HEK293 (cell line): ENCODE results near the gene CRABP2.

Experiments
- CTCF ChIA-PET: fragments of 350-600 bp; formaldehyde crosslinking; extraction: SDS; loops from one replicate; lab custom pipeline; 2021; ENCODE audit warnings: antibody characterized with exemption; lab: Yijun Ruan, JAX
- POLR2A ChIA-PET: fragments of 300-600 bp; formaldehyde crosslinking; extraction: SDS; loops from one replicate; lab custom pipeline; 2020; ENCODE audit warnings: antibody characterized with exemption, inconsistent platforms; lab: Yijun Ruan, JAX
- H3K27ac ChIP-seq: fragments of 200-500 bp; sonication (Bioruptor generic); 2 replicates; pipeline ENCODE4 v1.5.1; 2014; ENCODE audit warnings: low read depth, low read length, control low read depth, inconsistent platforms; ENCODE audit errors: extremely low read depth
- H3K36me3 ChIP-seq, 2 experiments: fragments of 200-500 bp in 1 of 2; sonication (Bioruptor generic) in 1 of 2; 1 replicate in 1 of 2; 2 replicates in 1 of 2; pipeline ENCODE4 v1.5.1; 2014 to 2017; ENCODE audit warnings: inconsistent platforms in 2 of 2, low read length in 2 of 2; ENCODE audit not compliant: control insufficient read depth in 2 of 2, insufficient read depth in 1 of 2
- H3K4me1 ChIP-seq: fragments of 200-500 bp; sonication (Bioruptor generic); 2 replicates; pipeline ENCODE4 v1.5.1; 2014; ENCODE audit warnings: mild to moderate bottlenecking, low read length, inconsistent platforms; ENCODE audit not compliant: control insufficient read depth, insufficient read depth
- H3K4me3 ChIP-seq: 2 replicates; pipeline ENCODE4 v1.5.1; 2011; ENCODE audit warnings: low read depth, mild to moderate bottlenecking, control low read depth, low read length, moderate library complexity
- H3K9me3 ChIP-seq: fragments of 200-500 bp; sonication (Bioruptor generic); 2 replicates; pipeline ENCODE4 v1.5.1; 2014; ENCODE audit warnings: low read depth, low read length, inconsistent platforms; ENCODE audit not compliant: control insufficient read depth, insufficient read depth
- BCL11B ChIP-seq: fragments of 450-650 bp; formaldehyde crosslinking; IDR thresholded peaks from 2 replicates; pipeline ENCODE4 v1.5.1; 2016; ENCODE audit warnings: low read depth, missing biosample characterization, missing genetic modification characterization
- EGR2 ChIP-seq: fragments of 450-650 bp; formaldehyde crosslinking; IDR thresholded peaks from 2 replicates; pipeline ENCODE4 v1.5.1; 2016; ENCODE audit warnings: low read depth, missing biosample characterization, missing genetic modification characterization
- HOXD13 ChIP-seq: sonication (generic); formaldehyde crosslinking; IDR thresholded peaks from 2 replicates; pipeline ENCODE4 v1.8.0; 2022; ENCODE audit warnings: missing genetic modification reagents, borderline replicate concordance
- IKZF3 ChIP-seq: fragments of 450-650 bp; IDR thresholded peaks from 2 replicates; pipeline ENCODE4 v1.5.0; 2018; ENCODE audit warnings: missing biosample characterization, mild to moderate bottlenecking, missing genetic modification characterization, moderate library complexity
- KLF16 ChIP-seq: fragments of 450-650 bp; formaldehyde crosslinking; IDR thresholded peaks from 2 replicates; pipeline ENCODE4 v1.5.1; 2017; ENCODE audit warnings: missing biosample characterization, missing genetic modification characterization
- KLF7 ChIP-seq: fragments of 450-650 bp; formaldehyde crosslinking; IDR thresholded peaks from 2 replicates; pipeline ENCODE4 v1.5.1; 2016; ENCODE audit warnings: missing biosample characterization, missing genetic modification characterization, borderline replicate concordance
- OVOL3 ChIP-seq: fragments of 450-650 bp; formaldehyde crosslinking; IDR thresholded peaks from 2 replicates; pipeline ENCODE4 v1.5.1; 2016; ENCODE audit warnings: missing biosample characterization, missing genetic modification characterization
- PRDM1 ChIP-seq: fragments of 450-650 bp; formaldehyde crosslinking; IDR thresholded peaks from 2 replicates; pipeline ENCODE4; 2016; ENCODE audit warnings: missing biosample characterization, missing genetic modification characterization
- TCF7L2 ChIP-seq: IDR thresholded peaks from 2 replicates; pipeline ENCODE4 v1.6.1; 2011; ENCODE audit warnings: low read depth, mild to moderate bottlenecking, inconsistent platforms, low read length, moderate library complexity, borderline replicate concordance
- WT1 ChIP-seq: fragments of 450-650 bp; formaldehyde crosslinking; IDR thresholded peaks from 2 replicates; pipeline ENCODE4 v1.5.1; 2016; ENCODE audit warnings: missing biosample characterization, missing genetic modification characterization
- ZBTB48 ChIP-seq: fragments of 450-650 bp; formaldehyde crosslinking; IDR thresholded peaks from 2 replicates; pipeline ENCODE4 v1.5.1; 2016; ENCODE audit warnings: missing biosample characterization, missing genetic modification characterization
- ZFHX2 ChIP-seq: fragments of 450-650 bp; formaldehyde crosslinking; conservative IDR thresholded peaks from 2 replicates; pipeline ENCODE4 v1.5.1; 2016; ENCODE audit warnings: missing biosample characterization, missing genetic modification characterization
- ZIC2 ChIP-seq: fragments of 450-650 bp; formaldehyde crosslinking; IDR thresholded peaks from 2 replicates; pipeline ENCODE4 v1.5.1; 2016; ENCODE audit warnings: missing biosample characterization, missing genetic modification characterization
- ZNF2 ChIP-seq: fragments of 450-650 bp; formaldehyde crosslinking; IDR thresholded peaks from 2 replicates; pipeline ENCODE4 v1.5.1; 2016; ENCODE audit warnings: missing biosample characterization, missing genetic modification characterization
- ZNF248 ChIP-seq: fragments of 450-650 bp; formaldehyde crosslinking; IDR thresholded peaks from 2 replicates; pipeline ENCODE4 v1.5.1; 2017; ENCODE audit warnings: missing biosample characterization, missing genetic modification characterization
- ZNF266 ChIP-seq: fragments of 450-650 bp; formaldehyde crosslinking; IDR thresholded peaks from 2 replicates; pipeline ENCODE4 v1.5.1; 2016; ENCODE audit warnings: missing biosample characterization, missing genetic modification characterization, low read depth
- ZNF366 ChIP-seq: fragments of 450-650 bp; formaldehyde crosslinking; conservative IDR thresholded peaks from 2 replicates; pipeline ENCODE4 v1.5.1; 2016; ENCODE audit warnings: missing biosample characterization, missing genetic modification characterization
- ZNF398 ChIP-seq: fragments of 450-650 bp; formaldehyde crosslinking; IDR thresholded peaks from 2 replicates; pipeline ENCODE4 v1.5.1; 2017; ENCODE audit warnings: missing biosample characterization, missing genetic modification characterization
- ZNF621 ChIP-seq: fragments of 450-650 bp; formaldehyde crosslinking; IDR thresholded peaks from 2 replicates; pipeline ENCODE4 v1.5.1; 2017; ENCODE audit warnings: missing biosample characterization, missing genetic modification characterization
- ZNF629 ChIP-seq: fragments of 450-650 bp; formaldehyde crosslinking; IDR thresholded peaks from 2 replicates; pipeline ENCODE4 v1.5.1; 2017; ENCODE audit warnings: missing biosample characterization, missing genetic modification characterization
- TF ChIP-seq, protein P1 (sequence below): fragments of 450-650 bp; IDR thresholded peaks from 2 replicates; pipeline ENCODE4 v1.5.1; 2018; ENCODE audit warnings: missing biosample characterization, missing genetic modification characterization
- TF ChIP-seq, protein P2 (sequence below): fragments of 450-650 bp; IDR thresholded peaks from 2 replicates; pipeline ENCODE4 v1.5.1; 2018; ENCODE audit warnings: missing biosample characterization, mild to moderate bottlenecking, missing genetic modification characterization

Gene CRABP2

DNA sequence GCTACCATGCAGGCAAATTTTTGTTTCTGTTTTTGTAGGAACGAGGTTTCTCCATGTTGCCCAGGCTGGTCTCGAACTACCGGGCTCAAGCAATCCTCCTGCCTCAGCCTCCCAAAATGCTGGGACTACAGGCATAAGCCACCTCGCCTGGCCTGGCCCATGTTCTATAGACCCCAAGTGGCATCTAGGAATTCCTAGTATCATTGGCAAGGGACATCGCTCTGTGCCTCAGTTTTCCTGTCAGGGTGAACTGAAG is 42.7 kb downstream of the CRABP2 start (continued):
- TF ChIP-seq OVOL3 (tag by site-specific recombination) (no peak), HOXD13 (CRISPR knock-in tag) (no peak), ZNF629 (tag by site-specific recombination) (no peak), BCL11B (tag by site-specific recombination) (no peak)
- TF ChIP-seq, protein P1, sequence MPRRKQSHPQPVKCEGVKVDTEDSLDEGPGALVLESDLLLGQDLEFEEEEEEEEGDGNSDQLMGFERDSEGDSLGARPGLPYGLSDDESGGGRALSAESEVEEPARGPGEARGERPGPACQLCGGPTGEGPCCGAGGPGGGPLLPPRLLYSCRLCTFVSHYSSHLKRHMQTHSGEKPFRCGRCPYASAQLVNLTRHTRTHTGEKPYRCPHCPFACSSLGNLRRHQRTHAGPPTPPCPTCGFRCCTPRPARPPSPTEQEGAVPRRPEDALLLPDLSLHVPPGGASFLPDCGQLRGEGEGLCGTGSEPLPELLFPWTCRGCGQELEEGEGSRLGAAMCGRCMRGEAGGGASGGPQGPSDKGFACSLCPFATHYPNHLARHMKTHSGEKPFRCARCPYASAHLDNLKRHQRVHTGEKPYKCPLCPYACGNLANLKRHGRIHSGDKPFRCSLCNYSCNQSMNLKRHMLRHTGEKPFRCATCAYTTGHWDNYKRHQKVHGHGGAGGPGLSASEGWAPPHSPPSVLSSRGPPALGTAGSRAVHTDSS (tag by site-specific recombination): no peak

DNA sequence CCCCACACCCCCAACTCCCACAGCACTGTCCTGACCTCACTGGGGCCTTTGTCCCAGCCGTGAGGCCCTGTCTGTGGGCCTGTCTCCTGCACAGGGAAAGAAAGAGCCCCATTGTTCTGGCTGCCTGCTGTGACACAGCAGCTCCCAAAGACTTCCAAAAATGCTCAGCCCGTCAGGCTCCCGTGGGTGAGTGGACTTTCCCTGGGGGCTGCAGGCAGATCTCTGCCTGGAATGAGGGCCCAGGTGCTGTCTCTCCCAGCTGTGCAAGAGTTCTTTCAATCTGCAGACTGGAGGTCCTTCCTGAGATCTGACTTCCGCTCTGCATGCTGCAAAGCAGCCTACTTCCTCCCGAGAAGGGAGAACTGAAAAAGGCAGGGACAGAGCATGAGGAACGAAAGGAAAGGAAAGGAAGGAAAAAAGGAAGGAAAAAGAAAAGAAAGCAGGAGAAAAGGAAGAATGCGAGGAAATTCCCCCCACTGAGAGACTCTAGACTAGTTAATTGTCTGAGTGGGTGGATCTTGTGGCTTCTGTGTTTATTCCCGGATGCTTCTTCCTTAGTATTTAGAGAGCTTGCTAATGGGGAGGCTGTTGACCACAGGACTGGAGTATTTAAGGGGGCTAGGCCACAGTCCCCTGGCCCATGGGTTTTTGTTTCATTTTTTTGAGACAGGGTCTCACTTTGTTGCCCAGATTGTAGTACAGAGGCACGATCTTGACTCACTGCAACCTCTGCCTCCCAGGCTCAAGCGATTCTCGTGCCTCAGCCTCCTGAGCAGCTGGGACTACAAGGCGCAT is 43.2 kb downstream of the CRABP2 start:
- Histone ChIP-seq H3K4me3 (no peak overlapping the region), H3K27ac (peak overlapping the region; percentile 76; the same call in 1 of the 2 replicates), H3K36me3 (no peaks in the 10 kb centered on the region), H3K9me3 (no peaks in the 10 kb centered on the region), H3K4me1 (peaks cover 9% of the 10 kb centered on the region; the same call in 1 of the 2 replicates)
- ChIA-PET CTCF (interaction anchor here (0.6 to 15.2 kb wide), 13 partner anchors 11 to 96 kb away, joined by 3 to 564 read pairs (median 6); partner anchors contain the start of genes BCAN, CRABP2 and NES), POLR2A (interaction anchor here (0.7 to 1.8 kb wide), 8 partner anchors 13 to 186 kb away, joined by 3 to 12 read pairs (median 4); partner anchors contain the start of genes BCAN, HDGF, ISG20L2 and METTL25B)
- peak; percentile 93 for TF ChIP-seq PRDM1 (tag by site-specific recombination)
- TF ChIP-seq IKZF3 (tag by site-specific recombination): no peak
- TF ChIP-seq ZNF366 (tag by site-specific recombination): peak; percentile 43
- TF ChIP-seq EGR2: peak; percentile 30; the same call in 1 of the 2 replicates

- peak overlapping the region; percentile 76 for H3K27ac ChIP-seq
- H3K9me3 ChIP-seq: no peaks in the 10 kb centered on the region
- TF ChIP-seq KLF16 (tag by site-specific recombination): no peak
- TF ChIP-seq ZNF266 (tag by site-specific recombination): no peak
- TF ChIP-seq ZBTB48 (tag by site-specific recombination): no peak
- TF ChIP-seq ZIC2: no peak
- no peak for TF ChIP-seq WT1 (tag by site-specific recombination)
- no peak for TF ChIP-seq KLF7 (tag by site-specific recombination)
- peak; percentile 93 for TF ChIP-seq EGR2
- TF ChIP-seq ZFHX2 (tag by site-specific recombination): peak; percentile 95
- POLR2A ChIA-PET: interaction anchor here (0.6 to 1.8 kb wide), 15 partner anchors 9 to 654 kb away, joined by 3 to 20 read pairs (median 5); partner anchors contain the start of genes HDGF, ISG20L2, METTL25B and MRPL24
- H3K4me1 ChIP-seq: peaks cover 9% of the 10 kb centered on the region; the same call in 1 of the 2 replicates
- peak overlapping the region; percentile 38 for H3K4me3 ChIP-seq
- CTCF ChIA-PET: interaction anchor here (0.5 to 15.2 kb wide), 21 partner anchors 9 to 267 kb away, joined by 3 to 564 read pairs (median 5); partner anchors contain the start of genes BCAN, CRABP2, MRPL24 and NES
- H3K36me3 ChIP-seq: no peaks in the 10 kb centered on the region
These were observed 44.7 kb downstream of the CRABP2 start for GRCh38 chr1:156660752-156661112.

- Histone ChIP-seq H3K36me3 (no peaks in the 10 kb centered on the region), H3K4me3 (peak overlapping the region; percentile 38), H3K4me1 (peaks cover 9% of the 10 kb centered on the region; the same call in 1 of the 2 replicates), H3K9me3 (no peaks in the 10 kb centered on the region), H3K27ac (peak overlapping the region; percentile 76)
- ChIA-PET POLR2A (interaction anchor here (0.7 to 1.8 kb wide), 5 partner anchors 10 to 107 kb away, joined by 3 to 20 read pairs (median 5); partner anchors contain the start of genes ISG20L2, METTL25B, NES and PRCC), CTCF (interaction anchor here (0.6 to 15.2 kb wide), 41 partner anchors 8 to 1486 kb away, joined by 3 to 564 read pairs (median 4); partner anchors contain the start of genes BCAN, CRABP2, HAPLN2 and INSRR)
- TF ChIP-seq ZNF248 (tag by site-specific recombination): no peak
- TF ChIP-seq, protein P2, sequence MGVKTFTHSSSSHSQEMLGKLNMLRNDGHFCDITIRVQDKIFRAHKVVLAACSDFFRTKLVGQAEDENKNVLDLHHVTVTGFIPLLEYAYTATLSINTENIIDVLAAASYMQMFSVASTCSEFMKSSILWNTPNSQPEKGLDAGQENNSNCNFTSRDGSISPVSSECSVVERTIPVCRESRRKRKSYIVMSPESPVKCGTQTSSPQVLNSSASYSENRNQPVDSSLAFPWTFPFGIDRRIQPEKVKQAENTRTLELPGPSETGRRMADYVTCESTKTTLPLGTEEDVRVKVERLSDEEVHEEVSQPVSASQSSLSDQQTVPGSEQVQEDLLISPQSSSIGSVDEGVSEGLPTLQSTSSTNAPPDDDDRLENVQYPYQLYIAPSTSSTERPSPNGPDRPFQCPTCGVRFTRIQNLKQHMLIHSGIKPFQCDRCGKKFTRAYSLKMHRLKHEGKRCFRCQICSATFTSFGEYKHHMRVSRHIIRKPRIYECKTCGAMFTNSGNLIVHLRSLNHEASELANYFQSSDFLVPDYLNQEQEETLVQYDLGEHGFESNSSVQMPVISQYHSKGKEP (tag by site-specific recombination): 0 out of 2 replicates have a peak, but pooled peaks have one; percentile 35
- no peak for TF ChIP-seq ZNF621
- TF ChIP-seq ZNF2 (tag by site-specific recombination): peak; percentile 100
- TF ChIP-seq TCF7L2: no peak
- peak; percentile 98 for TF ChIP-seq ZNF398
These were observed 45.2 kb downstream of the CRABP2 start for GRCh38 chr1:156659988-156660751.
